HG02870 (cell line): Measurements from ENCODE around the gene FTCDNL1.

Experiments
- ATAC-seq: cut with Tn5 transposase; IDR thresholded peaks from one replicate; pipeline ENCODE4 v1.9.1; 2021; ENCODE audit warnings: mild to moderate bottlenecking, moderate library complexity; ENCODE audit not compliant: unreplicated experiment

The FTCDNL1 gene

DNA sequence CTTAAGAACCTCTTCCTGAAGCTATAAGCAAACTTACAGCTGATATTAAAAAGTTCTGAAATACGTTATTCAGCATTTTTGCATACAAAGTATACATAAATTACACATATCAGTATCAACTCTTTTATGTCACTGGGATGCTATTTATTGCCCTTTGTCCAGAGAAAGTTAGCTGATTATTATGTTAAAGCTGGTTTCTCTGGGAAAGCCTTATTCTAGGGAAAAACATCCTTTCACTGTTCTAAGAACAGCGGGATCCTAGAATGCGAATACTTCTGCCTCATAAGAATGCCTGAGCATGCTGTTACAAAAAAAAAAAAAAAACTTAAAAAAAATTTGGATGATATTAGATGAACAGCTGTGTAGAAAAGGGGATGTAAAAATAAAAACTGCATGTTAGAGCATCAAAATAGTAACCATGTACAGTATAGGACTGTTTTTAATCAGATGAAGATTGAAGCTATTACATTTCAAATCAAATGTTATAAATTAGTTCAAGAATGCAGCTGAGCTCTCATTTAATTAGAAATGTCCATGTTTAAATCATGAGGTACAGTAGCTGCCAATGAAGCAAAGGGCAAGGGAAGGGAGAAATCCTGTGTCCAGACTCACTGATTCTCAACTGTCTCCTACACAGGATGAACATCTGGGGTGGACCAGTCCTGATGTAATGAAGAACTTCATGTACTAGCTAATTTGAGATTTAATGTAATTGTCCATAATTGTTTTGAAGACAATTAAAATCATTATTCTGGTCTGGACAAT is 8.2 kb downstream of the FTCDNL1 start:
- ATAC-seq: no peak

DNA sequence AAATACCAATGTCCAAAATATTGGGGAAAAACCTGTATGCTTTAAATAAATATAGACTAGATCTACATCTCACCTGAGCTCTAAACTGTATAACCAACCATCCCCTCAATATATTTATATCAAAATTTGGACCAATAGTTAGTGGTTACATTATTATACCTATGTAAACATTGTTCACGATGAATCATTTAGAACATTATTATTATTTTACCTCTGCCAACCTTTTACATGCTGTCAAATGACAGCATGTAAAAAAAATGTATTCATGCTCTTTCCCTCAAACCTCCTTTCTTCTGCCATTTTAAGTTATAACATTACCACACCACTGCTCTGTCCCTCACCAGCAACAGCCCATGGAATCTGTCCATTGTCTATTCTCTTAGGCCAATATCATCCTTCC is 9.6 kb downstream of the FTCDNL1 start:
- ATAC-seq: no peak

DNA sequence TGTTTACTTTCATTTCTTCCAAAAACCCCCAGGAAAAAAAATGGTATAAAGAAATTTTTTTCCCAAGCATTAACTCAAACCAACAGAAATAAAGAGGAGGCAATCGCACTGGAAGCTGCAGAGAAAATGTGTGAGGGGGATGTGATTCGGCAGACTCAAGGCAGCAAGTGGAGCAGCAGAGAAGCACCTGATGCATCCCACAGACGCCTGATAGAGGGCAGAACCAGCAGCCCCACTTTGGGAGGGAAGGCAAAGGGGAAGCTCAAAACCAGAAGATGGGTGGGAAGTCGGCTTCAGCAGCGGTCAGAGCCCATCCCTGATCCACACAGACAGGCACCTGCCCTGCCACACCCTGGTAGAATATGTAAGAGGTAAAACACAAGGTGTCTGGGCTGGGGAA is 12.6 kb downstream of the FTCDNL1 start:
- no peak for ATAC-seq

DNA sequence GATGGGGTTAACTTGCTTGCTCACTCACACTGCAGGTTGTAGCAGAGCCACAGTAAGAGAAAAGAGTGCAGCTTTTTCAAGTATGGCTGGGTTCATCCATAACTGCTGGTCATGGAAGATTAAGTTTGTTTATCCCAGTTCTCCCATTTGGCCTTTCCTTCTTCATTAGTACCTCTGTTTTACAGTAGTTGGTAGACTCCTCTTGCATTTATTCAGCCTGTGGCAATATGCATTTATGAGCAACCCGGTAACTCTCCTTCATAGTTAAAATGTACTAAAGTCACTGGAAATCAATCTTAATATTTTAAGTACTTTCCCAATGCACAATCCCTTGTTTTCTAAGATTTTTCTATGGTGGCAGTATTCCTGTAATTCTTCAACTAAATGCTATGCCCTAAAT is 14.0 kb downstream of the FTCDNL1 start:
- ATAC-seq: no peak

DNA sequence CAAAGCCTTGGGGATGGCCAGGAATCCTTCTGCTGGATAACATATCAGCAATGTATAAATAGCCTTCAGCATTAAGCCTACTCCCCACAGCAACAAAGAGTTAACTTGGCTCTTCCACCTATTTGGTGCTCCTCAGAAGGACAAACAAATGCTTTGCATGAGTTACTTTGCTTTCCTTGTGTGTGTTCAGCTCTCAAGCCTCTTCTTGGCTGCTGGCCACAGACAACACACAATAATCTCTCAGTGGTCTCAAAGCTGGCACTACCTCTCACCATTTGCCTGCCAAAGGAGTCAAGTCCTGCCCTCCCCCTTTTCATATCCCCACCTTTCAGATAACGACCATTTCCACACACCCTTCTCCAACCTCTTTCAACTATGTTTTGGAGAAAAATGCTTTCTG is 17.5 kb downstream of the FTCDNL1 start:
- ATAC-seq: no peak

DNA sequence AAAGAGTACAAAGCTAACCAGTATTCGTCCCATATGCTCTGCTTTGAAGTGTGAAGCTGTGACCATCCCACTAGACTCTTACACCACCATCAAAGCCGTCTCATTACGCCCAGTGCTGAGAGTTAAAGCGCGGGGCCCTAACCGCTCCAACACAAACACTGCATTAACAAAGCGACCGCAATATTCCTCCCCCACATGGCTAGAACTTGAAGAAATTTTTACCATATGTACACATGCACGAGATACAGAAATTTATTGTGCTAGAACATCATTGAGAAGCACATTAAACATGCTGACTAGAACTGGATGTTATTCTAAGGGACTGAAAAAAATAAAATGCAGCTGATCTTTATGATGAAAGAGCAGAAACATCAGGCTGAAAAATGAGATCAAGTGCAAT is 20.5 kb downstream of the FTCDNL1 start:
- no peak for ATAC-seq

DNA sequence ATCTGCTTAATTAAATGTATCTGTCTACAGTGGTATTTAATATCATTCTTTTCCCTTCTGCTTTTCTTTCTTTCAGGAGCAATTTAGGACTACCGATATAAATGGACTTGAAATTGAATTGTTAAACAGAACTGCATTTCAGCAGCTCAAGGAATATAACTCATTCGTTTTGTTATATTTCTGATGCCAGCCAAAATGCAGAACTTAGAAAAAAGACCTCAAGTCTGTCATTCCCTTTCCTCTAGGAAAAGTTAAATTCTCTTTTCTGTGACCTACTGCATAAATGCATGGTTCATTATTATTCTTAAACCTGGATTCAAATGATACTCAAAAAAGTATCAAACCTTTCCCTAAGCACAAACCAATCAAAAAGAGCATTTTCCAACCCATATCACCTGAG is 21.4 kb downstream of the FTCDNL1 start:
- ATAC-seq: no peak

DNA sequence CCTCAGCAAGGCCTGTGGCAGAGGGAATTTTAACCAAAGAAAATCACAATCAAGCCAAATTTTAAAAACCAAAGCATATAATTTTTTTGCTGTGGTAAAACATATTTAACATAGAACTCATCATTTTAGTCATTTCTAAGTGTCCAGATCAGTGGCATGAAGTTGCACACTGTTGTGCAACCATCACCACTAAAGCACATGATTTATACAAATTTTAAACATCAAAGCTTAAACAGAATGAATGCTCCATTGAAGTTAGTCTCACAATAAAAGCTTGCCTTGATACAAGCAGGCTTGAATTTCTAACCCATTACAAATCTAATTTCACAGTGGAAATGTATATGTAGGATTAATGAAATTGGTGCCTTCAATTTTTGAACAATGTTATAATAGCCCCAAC is 31.2 kb downstream of the FTCDNL1 start:
- ATAC-seq: no peak

DNA sequence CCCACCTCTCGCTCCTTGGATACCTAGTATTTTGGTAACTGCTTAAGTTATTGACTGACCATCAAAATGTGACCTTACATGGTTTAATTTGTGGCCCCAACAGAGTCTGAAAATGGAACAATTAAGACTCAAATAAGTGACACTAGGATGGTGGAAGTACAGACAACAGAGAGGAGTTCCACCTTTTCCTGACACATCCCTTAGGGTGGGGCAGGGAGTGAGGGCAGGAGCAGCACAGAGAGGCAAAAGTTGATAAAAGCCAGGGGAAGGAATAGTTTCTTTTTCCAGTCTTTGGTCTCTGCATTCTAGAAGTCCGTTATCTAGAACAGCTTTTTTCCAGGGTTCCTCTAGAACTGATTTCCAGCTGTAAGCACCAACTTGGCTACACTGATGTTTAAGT is 32.2 kb downstream of the FTCDNL1 start:
- no peak for ATAC-seq

DNA sequence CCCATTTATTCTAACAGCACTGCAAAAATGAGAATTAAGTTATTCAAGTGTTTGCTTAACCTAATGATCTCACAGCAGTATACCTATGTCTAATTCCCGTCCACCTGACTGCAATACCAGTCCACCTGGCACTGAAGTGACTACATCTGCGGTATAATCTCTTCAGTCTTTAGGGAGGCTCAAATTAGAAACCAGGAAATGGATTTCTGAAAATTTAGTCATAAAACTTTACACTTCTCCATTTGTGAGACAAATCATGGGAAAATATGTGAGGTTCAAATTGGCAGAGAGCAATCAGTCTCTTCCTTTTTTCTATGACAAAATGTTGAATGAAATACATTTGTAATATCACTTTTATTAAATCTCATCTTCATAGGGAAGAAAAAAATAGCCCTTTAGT is 33.0 kb downstream of the FTCDNL1 start:
- no peak for ATAC-seq

DNA sequence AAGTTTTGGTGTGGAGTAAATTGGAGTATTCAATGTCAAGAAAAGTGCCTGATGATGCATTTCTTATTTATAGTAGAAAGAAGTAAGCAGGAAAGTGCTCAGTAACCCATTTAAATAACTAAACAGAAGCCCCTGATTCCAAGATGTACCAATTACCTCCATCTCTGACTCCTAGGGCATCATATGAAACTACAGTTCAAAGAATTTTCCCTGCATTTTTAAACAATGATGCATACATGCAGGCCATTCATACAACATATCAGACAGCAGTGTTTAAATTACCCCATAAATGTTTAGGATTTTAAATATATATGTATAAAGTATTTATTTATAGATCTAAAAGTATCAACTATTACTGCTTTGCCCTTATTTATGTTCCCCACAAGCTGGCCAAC is 36.2 kb downstream of the FTCDNL1 start:
- ATAC-seq: no peak

DNA sequence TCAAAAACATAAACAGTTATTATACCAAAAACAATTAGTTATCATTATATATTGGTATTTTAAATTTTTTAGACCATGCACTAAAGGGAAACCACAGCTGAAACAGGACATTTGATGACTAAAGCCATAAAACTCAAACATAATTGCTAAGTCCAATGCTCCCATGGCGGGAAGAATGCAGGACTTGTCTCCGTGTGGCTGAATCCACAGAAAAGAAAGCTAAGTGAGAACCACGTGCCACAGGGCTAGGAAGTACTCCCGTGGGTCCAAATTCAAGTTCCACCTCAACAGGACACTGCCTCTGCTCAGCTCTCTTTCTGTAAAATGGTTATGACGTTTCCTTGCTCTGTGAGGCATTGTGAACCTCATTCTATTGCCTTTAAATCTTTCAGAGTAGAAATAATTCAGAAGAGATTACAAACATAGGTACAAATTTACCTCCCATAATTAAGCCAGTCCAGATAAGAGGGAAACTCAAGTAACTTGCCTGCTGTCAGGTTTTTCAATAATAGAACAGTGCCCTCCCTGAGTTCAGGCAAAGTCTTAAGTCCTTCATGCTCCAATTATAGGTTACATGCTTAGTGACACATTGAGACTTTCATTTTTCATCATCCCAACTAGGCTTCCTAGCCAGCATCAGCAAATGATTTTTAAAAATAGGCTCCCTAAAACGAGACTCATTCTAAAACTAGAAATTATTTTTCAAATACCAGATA is 36.7 kb downstream of the FTCDNL1 start:
- no peak for ATAC-seq

DNA sequence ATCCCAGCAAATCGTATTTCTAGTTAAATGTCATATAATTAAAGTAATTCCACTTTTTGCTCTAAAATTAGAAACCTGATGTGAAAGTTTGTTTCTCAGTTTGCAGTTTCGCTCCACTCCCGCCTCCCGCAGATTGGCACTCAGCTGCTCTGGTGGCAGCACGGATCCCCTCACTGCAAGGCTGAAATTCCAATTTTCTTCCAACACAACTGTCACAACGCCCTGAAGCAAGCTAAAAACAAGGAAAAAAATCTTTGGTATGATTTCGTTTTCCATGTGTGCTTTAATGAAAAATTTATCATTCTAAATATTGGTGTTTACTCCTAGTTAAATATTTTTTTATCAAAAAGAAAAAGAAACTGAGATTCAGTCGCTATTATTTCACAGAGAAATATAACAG is 38.5 kb downstream of the FTCDNL1 start:
- ATAC-seq: no peak

DNA sequence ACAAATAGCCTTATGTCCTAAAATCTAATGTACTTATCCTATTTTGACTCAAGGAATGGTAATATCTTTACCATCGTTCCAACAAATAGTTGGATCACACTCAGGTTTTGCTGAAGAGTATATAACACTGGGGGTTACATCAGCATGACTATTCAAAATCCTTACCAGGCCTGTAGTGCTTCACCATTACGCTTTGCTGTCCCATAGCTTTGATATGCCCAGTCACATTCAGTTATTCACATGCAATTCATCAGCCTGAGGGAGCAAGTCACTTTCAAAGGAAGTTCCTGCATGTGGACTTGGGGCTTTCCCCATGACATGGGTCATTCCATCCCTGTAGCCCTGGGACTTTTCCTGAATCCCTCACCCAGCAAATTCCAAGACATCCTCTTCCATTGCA is 39.6 kb downstream of the FTCDNL1 start:
- ATAC-seq: no peak

DNA sequence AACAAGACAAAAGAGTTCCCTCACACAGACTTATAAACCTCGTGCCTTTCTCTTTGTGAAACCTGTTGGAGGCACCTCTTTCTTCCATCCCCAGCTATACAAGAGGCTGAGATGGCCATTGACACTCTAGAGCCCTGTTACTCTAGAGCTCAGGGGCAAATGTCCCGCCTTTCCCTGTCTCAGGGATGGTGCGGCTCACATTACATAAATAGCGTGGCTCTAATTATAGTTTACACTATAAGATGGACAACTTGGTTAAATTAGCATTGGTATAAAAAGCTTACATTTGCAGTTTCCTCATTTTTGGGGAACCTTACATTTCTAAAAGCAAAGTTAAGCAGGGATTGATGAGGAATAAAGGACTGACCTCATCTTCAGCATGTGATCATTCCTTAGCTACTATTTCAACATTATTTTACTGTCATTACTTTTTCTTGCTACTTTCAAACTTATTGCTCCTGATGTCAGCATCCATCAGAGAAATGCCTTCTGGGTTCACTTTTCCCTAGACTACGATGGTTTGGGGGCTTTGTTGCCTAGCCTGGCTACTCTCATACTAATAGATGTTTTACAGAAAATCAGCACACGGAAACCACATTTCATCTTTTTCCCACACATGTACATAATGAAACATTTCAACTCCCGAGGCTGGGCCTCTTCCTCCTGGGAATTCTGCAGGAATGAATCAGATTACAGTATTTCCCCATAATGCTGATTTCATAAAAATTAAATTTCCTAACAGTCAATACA is 40.4 kb downstream of the FTCDNL1 start:
- no peak for ATAC-seq

DNA sequence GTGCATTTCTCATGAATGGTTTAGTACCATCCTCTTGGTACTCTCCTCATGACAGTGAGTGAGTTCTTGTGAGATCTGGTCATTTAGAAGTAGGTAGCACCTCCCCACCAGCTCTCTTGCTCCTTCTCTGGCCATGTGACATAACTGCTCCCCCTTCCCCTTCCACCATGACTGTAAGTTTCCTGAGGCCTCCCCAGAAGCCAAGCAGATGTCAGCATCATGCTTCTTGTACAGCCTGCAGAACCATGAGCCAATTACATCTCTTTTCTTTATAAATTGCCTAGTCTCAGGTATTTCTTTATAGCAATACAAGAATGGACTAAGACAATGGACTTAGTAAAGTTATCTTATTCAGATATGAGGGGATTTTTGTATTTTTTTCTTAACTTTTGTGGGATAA is 43.0 kb downstream of the FTCDNL1 start:
- no peak for ATAC-seq

DNA sequence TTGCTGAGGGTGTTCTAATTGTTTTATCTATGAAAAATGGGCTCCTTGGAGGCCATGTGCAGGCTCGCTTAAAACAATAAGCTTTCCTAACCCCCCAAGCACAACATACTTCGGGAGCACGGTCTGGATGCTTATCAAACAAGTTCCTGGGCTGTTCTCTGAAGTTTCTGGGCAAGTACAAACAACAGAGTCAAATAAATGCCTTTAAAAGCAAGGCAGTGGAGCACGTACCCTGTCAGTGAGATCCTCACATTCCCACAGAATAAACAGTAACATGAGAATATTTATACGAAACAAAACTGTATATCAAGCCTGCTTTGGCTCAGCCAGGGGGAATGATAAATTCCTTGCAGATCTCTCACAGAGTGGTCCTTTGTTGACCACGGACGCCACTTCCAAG is 44.8 kb downstream of the FTCDNL1 start:
- no peak for ATAC-seq

DNA sequence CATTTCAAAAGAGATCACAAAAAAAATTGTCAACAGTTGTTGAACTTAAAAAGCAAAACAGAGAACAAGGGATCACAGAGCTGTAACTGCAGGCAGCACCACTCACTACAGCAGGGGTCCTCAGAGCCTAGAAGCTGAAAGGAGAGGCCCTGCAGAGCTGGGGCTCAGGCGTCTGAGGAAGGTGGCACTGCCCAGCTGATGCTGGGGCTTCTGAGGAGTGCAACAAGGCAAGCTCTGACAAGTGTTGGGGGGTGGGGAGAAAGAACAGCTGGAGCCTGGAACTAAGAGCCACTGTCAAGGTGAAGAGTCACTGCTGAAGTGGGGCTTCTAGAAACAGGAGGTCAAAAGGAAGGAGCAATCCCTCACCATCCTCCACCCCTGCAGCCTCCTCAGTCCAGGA is 46.2 kb downstream of the FTCDNL1 start:
- no peak for ATAC-seq

DNA sequence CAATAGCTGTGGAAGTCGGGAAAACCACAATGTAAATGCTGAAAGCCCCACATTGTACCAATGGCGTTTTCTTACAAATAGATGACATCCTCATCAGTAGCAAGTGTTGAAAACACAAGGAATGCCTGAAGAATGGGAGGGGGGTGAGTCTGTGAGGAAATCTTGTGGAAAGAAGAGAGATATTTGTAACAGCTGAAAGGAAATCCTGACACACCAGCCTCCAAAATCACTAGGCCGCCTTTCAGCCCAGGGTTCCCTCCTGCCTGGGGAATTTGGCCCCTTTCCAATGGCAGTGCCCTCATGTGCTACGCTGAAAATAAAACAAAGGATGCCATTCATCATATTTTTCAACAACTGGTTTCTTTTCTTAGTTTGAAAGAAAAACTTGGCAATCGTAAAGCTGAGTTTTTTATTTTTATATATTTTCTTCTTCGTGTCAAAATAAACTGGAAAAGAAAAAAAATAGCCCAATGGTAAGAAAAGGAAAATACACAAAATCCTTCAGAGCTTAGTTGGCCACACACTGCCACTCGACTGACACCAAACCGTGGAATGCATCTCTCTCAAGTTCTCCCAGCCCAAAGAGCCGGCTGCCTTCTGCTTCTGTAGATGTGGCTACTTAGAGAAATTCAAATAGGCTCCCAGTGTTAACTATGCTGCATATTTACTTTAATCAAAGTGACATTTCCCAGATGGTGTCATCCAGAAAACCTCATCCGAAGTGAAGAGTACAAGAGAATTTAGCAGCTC is 52.0 kb downstream of the FTCDNL1 start:
- no peak for ATAC-seq

DNA sequence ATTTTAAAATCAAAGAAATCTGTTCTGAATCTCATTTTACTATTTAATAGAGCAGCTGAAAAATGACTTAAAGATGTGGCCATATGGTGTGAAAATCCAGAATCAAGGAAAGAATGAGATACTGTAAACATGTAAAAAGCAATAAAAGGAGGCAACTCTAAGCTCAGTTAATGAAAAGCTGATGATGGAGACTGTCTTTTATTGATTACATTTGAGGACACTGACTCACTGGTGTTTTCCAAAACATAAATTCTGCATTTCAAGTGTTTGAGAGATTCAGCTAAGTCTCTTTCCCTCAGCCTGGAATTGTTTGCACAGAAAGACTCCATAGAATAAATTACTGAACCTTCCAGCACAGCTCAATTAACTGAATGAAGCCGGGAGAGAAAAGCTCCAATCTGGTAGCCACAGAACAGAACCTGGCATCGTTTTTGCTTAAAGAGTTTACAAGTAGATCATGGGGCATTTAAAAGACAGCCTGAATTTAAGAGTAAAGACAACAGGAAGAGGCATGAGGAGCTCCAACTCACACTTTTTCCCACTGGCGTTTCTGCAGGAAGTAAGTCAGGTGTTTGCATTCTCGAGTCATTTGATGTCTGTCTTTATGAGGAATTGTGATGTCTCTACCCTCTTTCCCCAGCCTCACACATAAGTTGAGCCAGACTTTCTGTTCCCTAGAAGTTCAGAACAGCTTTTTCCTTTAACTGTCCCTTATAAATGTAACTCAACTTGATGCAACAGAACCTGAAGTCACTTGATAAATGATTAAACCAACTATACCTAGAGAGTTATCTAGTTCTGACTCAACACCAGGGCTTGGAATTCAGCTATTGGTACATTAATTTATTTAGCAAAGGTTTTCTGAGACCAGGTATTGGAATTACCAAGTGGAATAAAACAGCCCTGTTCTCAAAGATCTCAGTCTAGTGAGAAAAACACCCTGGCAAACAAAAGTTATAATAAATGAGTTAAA is 53.3 kb downstream of the FTCDNL1 start:
- no peak for ATAC-seq
